GM06990 (cell line): ENCODE measurements around the gene ZNF438.
"Not testable (repeated sequence)": the region's sequence is repeated elsewhere in the genome, so short reads cannot be mapped to it uniquely, and the experiment has no call there.

Experiments
- DNase-seq: peaks from one replicate; pipeline ENCODE4 v3.0.0-alpha.2; 2011; ENCODE audit not compliant: insufficient read length; ENCODE audit errors: extremely low read depth
- H3K27me3 ChIP-seq: replicated peaks from 2 replicates; pipeline ENCODE4 v1.6.0; 2011; ENCODE audit warnings: low read length; ENCODE audit not compliant: control insufficient read depth, insufficient read depth
- H3K36me3 ChIP-seq: 2 replicates; pipeline ENCODE4 v1.5.1; 2011; ENCODE audit warnings: low read length; ENCODE audit not compliant: control insufficient read depth, insufficient read depth
- H3K4me3 ChIP-seq: replicated peaks from 2 replicates; pipeline ENCODE4 v1.5.1; 2011; ENCODE audit warnings: low read depth, mild to moderate bottlenecking, control low read depth, low read length
- TF ChIP-seq, protein P1 (sequence below): IDR thresholded peaks from 2 replicates; pipeline ENCODE4 v1.5.1; 2011; ENCODE audit warnings: low read length, control low read depth, mild to moderate bottlenecking, inconsistent platforms; ENCODE audit not compliant: insufficient read depth, poor library complexity, severe bottlenecking

Gene ZNF438

DNA sequence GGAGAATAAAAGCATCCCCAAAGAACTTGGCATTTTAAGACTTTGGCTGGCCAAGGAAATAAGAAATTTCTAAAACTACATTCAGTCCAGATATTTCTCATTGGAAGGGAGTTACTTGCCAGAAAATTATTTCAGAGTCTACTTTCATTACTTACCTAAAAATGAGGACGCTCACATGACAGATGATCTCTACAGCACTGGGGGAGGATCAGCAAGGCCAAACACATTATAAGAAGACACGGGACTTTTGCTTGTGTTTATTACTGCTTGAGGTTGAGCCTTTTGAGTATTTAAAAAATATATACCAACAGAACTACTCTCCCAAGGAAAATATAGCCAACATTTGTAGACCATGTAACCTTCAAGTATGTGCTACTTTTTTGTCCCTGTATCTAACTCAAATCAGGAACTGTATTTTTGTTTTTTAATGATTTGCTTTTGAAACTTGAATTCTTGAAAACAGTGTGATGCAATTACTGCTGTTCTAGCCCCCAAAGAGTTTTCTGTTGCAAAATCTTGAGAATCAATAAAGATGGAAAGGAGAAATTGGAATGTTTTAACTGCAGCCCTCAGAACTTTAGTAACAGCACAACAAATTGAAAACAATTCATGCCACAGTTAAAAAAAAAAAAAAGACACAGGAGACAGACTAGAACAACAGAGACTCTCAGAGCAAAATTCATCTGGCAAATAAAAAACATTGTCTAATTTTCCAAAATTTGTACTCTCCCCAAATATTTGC is 128.1 kb downstream of the ZNF438 start:
- TF ChIP-seq, protein P1, sequence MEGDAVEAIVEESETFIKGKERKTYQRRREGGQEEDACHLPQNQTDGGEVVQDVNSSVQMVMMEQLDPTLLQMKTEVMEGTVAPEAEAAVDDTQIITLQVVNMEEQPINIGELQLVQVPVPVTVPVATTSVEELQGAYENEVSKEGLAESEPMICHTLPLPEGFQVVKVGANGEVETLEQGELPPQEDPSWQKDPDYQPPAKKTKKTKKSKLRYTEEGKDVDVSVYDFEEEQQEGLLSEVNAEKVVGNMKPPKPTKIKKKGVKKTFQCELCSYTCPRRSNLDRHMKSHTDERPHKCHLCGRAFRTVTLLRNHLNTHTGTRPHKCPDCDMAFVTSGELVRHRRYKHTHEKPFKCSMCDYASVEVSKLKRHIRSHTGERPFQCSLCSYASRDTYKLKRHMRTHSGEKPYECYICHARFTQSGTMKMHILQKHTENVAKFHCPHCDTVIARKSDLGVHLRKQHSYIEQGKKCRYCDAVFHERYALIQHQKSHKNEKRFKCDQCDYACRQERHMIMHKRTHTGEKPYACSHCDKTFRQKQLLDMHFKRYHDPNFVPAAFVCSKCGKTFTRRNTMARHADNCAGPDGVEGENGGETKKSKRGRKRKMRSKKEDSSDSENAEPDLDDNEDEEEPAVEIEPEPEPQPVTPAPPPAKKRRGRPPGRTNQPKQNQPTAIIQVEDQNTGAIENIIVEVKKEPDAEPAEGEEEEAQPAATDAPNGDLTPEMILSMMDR, result no peak
- H3K36me3 ChIP-seq, result no peaks in the 10 kb centered on the region
- H3K27me3 ChIP-seq, result no peaks in the 10 kb centered on the region
- no peak for DNase-seq
- H3K4me3 ChIP-seq, result no peak overlapping the region

DNA sequence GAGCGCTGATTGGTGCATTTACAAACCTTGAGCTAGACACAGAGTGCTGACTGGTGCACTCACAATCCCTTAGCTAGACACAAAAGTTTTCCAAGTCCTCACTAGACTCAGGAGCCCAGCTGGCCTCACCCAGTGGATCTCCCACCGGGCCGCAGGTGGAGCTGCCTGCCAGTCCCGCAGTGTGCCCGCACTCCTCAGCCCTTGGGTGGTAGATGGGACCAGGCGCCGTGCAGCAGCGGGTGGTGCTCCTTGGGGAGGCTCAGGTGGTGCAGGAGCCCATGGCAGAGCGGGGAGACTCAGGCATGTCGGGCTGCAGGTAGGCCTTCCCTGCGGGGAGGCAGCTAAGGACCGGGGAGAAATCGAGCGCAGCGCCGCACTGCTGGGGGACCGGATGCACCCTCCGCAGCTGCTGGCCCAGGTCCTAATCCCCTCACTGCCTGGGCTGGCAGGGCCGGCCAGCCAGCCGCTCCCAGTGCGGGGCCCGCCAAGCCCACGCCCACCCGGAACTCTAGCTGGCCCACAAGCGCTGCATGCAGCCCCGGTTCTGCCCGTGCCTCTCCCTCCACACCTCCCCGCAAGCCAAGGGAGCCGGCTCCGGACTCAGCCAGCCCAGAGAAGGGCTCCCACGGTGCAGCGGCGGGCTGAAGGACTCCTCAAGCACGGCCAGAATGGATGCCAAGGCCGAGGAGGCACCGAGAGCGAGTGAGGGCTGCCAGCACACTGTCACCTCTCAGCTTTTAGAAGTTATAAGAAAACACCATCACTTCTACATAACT is 128.9 kb downstream of the ZNF438 start:
- TF ChIP-seq, protein P1, result no peak
- no peak overlapping the region for H3K4me3 ChIP-seq
- H3K36me3 ChIP-seq, result no peaks in the 10 kb centered on the region
- no peaks in the 10 kb centered on the region for H3K27me3 ChIP-seq
- no peak for DNase-seq

DNA sequence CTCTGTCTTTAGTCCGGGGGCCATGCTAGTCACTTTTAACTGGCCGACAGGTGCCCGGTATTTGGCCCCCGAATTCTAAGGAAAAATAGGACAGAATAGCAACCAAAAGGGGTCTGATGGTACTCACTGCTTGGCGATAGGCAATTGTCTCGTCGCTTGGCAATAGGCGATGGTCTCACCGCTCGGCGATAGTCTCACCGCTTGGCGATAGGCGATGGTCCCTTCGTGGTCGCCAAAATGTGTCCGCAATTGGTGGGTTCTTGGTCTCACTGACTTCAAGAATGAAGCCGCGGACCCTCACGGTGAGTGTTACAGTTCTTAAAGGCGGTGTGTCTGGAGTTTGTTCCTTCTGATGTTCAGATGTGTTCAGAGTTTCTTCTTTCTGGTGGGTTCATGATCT is 130.2 kb downstream of the ZNF438 start:
- H3K4me3 ChIP-seq, H3K36me3 ChIP-seq, DNase-seq, H3K27me3 ChIP-seq: not testable (repeated sequence)

DNA sequence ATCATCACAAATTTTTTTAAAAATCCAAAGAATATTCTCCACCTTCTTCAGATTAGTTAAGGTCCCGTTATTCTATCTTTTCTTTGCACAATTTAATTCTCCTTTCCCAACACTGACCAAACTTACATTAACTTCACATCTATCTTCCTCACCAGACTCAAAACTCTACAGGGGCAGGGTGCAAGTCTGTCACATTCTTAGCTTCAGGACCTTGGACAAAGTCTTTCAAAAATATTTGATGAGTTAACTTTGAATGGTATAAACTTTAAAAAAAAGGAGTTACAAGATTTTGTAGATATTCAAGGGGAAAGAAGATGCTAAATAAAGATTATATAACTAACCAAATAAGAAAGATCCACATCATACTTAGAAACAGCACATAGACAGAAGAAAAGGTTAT is 132.7 kb downstream of the ZNF438 start:
- no peak for DNase-seq
- H3K36me3 ChIP-seq, result no peaks in the 10 kb centered on the region
- H3K4me3 ChIP-seq, result no peak overlapping the region
- TF ChIP-seq, protein P1, result no peak
- H3K27me3 ChIP-seq, result no peaks in the 10 kb centered on the region

DNA sequence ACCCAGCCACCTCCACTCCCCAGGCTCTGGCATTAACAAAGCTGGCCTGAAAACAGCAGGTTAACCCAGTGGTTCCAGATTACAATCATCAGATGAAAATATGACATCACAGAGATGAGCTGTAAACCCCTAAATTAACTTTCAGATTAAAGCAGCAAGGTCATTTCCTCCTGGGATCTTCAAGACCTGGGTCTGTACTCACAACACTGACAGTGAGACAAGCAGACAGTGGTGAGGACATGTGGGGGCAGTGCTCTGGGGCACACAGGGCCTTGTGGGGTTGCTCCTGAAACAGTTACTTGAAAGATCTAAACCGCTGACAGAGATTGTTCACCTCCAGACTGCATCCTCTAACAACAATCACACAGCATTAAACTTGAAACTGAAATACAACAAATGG is 134.1 kb downstream of the ZNF438 start:
- Histone ChIP-seq H3K36me3 (no peaks in the 10 kb centered on the region), H3K4me3 (no peak overlapping the region), H3K27me3 (no peaks in the 10 kb centered on the region)
- TF ChIP-seq, protein P1, result no peak
- no peak for DNase-seq

DNA sequence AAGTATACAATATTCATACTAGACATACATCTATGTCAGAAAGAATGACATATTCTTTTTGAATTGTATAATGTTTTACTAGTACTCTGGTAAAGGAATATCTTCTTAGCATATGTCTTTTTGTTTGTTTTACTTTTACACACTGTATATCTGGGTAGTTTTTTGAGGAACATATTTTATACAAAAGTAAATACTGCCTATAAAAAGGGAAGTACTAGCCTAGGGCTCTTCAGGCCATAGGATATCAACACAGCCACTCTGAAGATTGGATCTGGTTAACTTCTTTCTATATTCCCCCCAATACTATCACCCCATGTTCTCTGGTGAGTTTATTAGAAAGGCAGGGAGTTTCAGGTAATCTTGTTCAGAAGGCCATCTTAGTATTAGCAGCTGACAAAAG is 134.6 kb downstream of the ZNF438 start:
- TF ChIP-seq, protein P1, result no peak
- Histone ChIP-seq H3K4me3 (no peak overlapping the region), H3K36me3 (no peaks in the 10 kb centered on the region), H3K27me3 (no peaks in the 10 kb centered on the region)
- no peak for DNase-seq
